NCI-H526 treated with DMSO at 0.1 percent for 48 hours (cell line): ENCODE data around the gene FMNL2.

Source experiments
- DNase-seq: peaks from one replicate; lab custom pipeline; 2025; lab: John Stamatoyannopoulos, UW

The FMNL2 gene

GRCh38 chr2:152339556-152340286 lies 4.7 kb downstream of the FMNL2 start:
- no peak for DNase-seq

- no peak for DNase-seq
Observed at GRCh38 chr2:152342259-152343046, 7.5 kb downstream of the FMNL2 start.

- no peak for DNase-seq
Observed at GRCh38 chr2:152343426-152343825, 8.5 kb downstream of the FMNL2 start.

GRCh38 chr2:152344579-152345195 lies 9.7 kb downstream of the FMNL2 start:
- peak; percentile 20 for DNase-seq

- no peak for DNase-seq
Observed at GRCh38 chr2:152347076-152347475, 12.1 kb downstream of the FMNL2 start.

GRCh38 chr2:152348388-152348787 lies 13.4 kb downstream of the FMNL2 start:
- DNase-seq: no peak

- no peak for DNase-seq
Observed at GRCh38 chr2:152349416-152349815, 14.4 kb downstream of the FMNL2 start.

- DNase-seq: no peak
Observed at GRCh38 chr2:152350155-152350679, 15.2 kb downstream of the FMNL2 start.

GRCh38 chr2:152352616-152353015 lies 17.6 kb downstream of the FMNL2 start:
- DNase-seq: no peak

- no peak for DNase-seq
Observed at GRCh38 chr2:152353364-152353763, 18.4 kb downstream of the FMNL2 start.

GRCh38 chr2:152354069-152354755 lies 19.2 kb downstream of the FMNL2 start:
- no peak for DNase-seq

GRCh38 chr2:152354909-152355308 lies 19.9 kb downstream of the FMNL2 start:
- no peak for DNase-seq

- DNase-seq: no peak
Observed at GRCh38 chr2:152355409-152355831, 20.4 kb downstream of the FMNL2 start.

GRCh38 chr2:152359573-152360363 lies 24.8 kb downstream of the FMNL2 start:
- no peak for DNase-seq

- no peak for DNase-seq
Observed at GRCh38 chr2:152363936-152364335, 29.0 kb downstream of the FMNL2 start.

GRCh38 chr2:152367547-152368390 lies 32.8 kb downstream of the FMNL2 start:
- DNase-seq: no peak

GRCh38 chr2:152369176-152369860 lies 34.3 kb downstream of the FMNL2 start:
- no peak for DNase-seq

- no peak for DNase-seq
Observed at GRCh38 chr2:152370783-152371182, 35.8 kb downstream of the FMNL2 start.

GRCh38 chr2:152372438-152372984 lies 37.5 kb downstream of the FMNL2 start:
- no peak for DNase-seq
